Measurements from ENCODE around the gene CPED1. TPM values are rescaled to one million over a fixed set of nuclear protein-coding genes. Genes with fewer than 3 reads are reported as not detected.

Gene CPED1
- total RNA-seq, 1 donor from 2014 or later, result 0.26 TPM

DNA sequence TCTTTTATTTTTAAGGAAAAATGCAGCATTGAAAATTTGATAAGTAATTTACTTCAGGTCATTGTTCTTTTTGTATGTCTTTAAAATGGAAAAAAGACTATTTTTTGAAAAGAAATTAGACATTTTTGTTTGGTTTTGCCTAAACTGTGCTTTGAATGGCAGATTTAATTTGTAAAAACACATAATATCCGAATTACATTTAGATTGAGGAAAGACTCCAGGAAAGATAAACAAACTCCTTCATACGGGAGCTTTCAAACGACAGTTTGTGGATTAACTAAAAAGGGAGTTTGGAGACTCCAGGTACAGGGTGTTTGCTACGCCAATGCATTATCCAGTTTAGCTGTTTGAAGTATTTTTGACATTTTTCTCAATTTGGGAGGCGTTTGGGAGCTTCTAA is 36.1 kb downstream of the CPED1 start:
- no peak overlapping the region for H3K4me3 ChIP-seq (ENCODE audit: low read depth, low read length)
- H3K27me3 ChIP-seq (ENCODE audit: control insufficient read depth, insufficient read depth, low read length), result no peaks in the 10 kb centered on the region
- no peaks in the 10 kb centered on the region for H3K36me3 ChIP-seq (ENCODE audit: control insufficient read depth, insufficient read depth, low read length)
- FAIRE-seq (no peak), DNase-seq (ENCODE audit: low read depth) (no peak)
- TF ChIP-seq, protein P1, sequence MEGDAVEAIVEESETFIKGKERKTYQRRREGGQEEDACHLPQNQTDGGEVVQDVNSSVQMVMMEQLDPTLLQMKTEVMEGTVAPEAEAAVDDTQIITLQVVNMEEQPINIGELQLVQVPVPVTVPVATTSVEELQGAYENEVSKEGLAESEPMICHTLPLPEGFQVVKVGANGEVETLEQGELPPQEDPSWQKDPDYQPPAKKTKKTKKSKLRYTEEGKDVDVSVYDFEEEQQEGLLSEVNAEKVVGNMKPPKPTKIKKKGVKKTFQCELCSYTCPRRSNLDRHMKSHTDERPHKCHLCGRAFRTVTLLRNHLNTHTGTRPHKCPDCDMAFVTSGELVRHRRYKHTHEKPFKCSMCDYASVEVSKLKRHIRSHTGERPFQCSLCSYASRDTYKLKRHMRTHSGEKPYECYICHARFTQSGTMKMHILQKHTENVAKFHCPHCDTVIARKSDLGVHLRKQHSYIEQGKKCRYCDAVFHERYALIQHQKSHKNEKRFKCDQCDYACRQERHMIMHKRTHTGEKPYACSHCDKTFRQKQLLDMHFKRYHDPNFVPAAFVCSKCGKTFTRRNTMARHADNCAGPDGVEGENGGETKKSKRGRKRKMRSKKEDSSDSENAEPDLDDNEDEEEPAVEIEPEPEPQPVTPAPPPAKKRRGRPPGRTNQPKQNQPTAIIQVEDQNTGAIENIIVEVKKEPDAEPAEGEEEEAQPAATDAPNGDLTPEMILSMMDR (IDR thresholded peaks at IDR 0.05; ENCODE audit: insufficient read depth, low read length, severe bottlenecking), result no peak

DNA sequence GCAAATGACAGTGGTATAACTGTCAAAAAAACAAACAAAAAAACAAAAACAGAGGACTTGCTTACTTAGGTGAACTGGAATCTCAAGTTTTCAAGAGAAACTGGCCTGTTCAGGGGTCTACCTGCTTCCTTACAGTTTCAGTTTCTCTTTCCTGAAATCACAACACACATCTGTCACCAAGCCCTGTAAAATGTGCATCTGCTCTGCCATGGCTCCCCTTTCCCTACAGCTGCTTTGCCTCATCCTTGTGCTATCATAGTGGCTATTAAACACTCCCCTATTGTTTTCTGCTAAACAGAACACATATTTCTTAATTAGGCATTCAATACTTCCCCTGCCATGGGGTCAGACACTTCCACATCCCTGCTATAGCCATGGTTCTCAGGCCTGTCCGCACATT is 37.6 kb downstream of the CPED1 start:
- DNase-seq (ENCODE audit: low read depth) (no peak), FAIRE-seq (no peak)
- H3K4me3 ChIP-seq (ENCODE audit: low read depth, low read length), result no peak overlapping the region
- TF ChIP-seq, protein P1 (IDR thresholded peaks at IDR 0.05; ENCODE audit: insufficient read depth, low read length, severe bottlenecking), result no peak
- H3K36me3 ChIP-seq (ENCODE audit: control insufficient read depth, insufficient read depth, low read length), result no peaks in the 10 kb centered on the region
- no peaks in the 10 kb centered on the region for H3K27me3 ChIP-seq (ENCODE audit: control insufficient read depth, insufficient read depth, low read length)

DNA sequence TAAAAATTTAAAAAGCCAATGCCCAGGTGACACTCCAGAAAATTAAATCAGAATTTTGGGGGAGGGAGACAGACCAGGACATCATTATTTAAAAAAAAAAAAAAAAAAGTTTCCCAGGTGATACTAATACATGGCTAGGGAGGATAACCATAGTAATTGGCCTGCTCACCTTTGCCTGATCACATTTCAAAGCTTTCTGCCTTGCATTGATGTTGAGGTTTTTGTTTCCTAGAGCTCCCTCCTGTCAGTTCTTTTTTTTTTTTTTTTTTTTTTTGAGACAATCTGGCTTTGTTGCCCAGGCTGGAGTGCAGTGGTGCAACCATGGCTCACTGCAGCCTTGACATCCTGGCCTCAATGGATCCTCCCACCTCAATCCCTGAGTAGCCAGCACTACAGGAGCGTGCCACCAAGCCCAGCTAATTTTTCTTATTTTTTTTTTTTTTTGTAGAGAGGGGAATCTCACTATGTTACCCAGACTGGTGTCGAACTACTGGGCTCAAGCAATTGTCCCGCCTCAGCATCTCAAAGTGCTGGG is 38.1 kb downstream of the CPED1 start:
- H3K27me3 ChIP-seq (ENCODE audit: control insufficient read depth, insufficient read depth, low read length), result no peaks in the 10 kb centered on the region
- H3K36me3 ChIP-seq (ENCODE audit: control insufficient read depth, insufficient read depth, low read length), result no peaks in the 10 kb centered on the region
- TF ChIP-seq, protein P1 (IDR thresholded peaks at IDR 0.05; ENCODE audit: insufficient read depth, low read length, severe bottlenecking), result no peak
- H3K4me3 ChIP-seq (ENCODE audit: low read depth, low read length), result no peak overlapping the region
- no peak for DNase-seq (ENCODE audit: low read depth)
- FAIRE-seq, result no peak

DNA sequence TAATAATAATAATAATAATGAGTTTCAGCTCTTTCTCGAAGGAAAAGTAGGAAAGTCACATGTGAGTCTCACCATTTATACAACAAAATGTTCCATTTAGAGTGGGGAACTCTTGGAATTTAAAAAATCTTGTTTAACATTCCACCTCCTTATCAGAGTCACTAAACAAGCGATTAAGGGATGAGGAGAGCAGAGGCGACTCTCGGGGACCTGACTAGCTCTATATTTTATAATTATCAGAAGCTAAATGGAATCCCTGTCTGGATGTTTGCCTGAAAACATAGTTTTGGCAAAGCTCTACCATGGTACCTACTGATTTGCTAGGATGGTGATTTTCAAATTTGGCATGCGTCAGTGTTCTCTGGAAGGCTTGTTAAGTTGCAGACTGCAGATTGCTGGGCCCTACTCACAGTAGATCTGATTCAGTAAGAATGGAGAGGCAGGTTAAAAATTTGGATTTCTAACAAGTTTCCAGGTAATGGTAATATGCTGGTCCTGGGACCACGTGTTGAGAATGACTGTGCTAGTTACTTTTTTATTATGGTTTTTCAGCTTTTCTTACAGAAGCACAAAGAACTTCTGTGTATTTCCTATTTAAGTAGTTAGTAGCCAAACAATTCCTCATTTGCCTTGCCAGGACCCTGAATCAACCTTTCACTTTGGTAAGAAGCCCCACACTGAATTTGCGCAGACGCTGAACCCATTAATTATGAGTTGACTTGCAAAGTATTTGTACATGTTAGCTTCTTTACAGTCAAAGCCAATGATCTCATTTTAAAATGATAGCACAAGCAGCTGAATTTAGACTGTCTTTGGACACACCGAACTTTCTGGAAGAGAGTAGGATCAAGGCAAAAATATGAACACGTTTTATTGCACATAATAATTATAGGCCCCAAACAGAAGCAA is 39.5 kb downstream of the CPED1 start:
- FAIRE-seq, result no peak
- Histone ChIP-seq H3K27me3 (ENCODE audit: control insufficient read depth, insufficient read depth, low read length) (no peaks in the 10 kb centered on the region), H3K36me3 (ENCODE audit: control insufficient read depth, insufficient read depth, low read length) (no peaks in the 10 kb centered on the region), H3K4me3 (ENCODE audit: low read depth, low read length) (no peak overlapping the region)
- TF ChIP-seq, protein P1 (IDR thresholded peaks at IDR 0.05; ENCODE audit: insufficient read depth, low read length, severe bottlenecking), result no peak
- DNase-seq (ENCODE audit: low read depth), result no peak

DNA sequence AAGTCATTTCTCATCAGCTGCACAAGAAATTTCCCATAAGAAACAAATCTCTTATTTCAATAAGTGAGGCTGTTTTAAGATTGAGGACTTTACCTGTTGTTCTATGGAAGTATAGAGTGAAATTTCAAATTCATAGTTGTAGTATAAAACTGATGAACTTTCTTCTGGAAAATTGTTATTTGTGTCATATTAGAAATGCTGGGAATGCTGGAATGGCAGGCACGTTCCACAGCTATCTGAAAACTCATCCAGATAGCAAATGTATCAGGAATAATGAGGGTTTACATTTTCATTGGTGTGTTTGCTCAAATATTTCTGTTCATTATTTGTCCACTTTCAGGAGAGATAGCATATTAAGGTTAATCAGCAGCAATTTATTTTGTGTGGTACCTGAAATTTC is 40.8 kb downstream of the CPED1 start:
- no peak overlapping the region for H3K4me3 ChIP-seq (ENCODE audit: low read depth, low read length)
- TF ChIP-seq, protein P1 (IDR thresholded peaks at IDR 0.05; ENCODE audit: insufficient read depth, low read length, severe bottlenecking), result no peak
- FAIRE-seq, result no peak
- H3K27me3 ChIP-seq (ENCODE audit: control insufficient read depth, insufficient read depth, low read length), result no peaks in the 10 kb centered on the region
- no peaks in the 10 kb centered on the region for H3K36me3 ChIP-seq (ENCODE audit: control insufficient read depth, insufficient read depth, low read length)
- DNase-seq (ENCODE audit: low read depth), result no peak
